H1 (cell line): Measurements from ENCODE around the gene ABHD17B. TPM values are rescaled to one million over a fixed set of nuclear protein-coding genes. Genes with fewer than 3 reads are reported as not detected.

Experiments used
- CTCF ChIA-PET: fragments of 300-600 bp; sonication (Branson Sonifier 250); formaldehyde crosslinking; loops from one replicate; lab custom pipeline; 2021; ENCODE audit not compliant: partially characterized antibody; lab: Charles Lee
- POLR2A ChIA-PET: fragments of 300-600 bp; sonication (Branson Sonifier 250); formaldehyde crosslinking; loops from one replicate; lab custom pipeline; 2021; ENCODE audit warnings: inconsistent platforms; ENCODE audit not compliant: partially characterized antibody; lab: Charles Lee
- DNase-seq, 2 experiments: peaks; one replicate each; pipeline versions ENCODE4 v3.0.0 to v3.0.0-alpha.2; 2010 to 2022; ENCODE audit warnings: low spot score in 2 of 2, low read depth in 1 of 2, mixed read lengths in 1 of 2
- FAIRE-seq: peaks from 2 replicates; lab custom pipeline; 2011; peaks lifted over from hg19 to GRCh38; lab: Jason Lieb, UNC
- H2AFZ ChIP-seq: 2 replicates; pipeline ENCODE4 v1.8.1; 2012; ENCODE audit warnings: low read length, inconsistent platforms
- H2AK5ac ChIP-seq: 2 replicates; pipeline ENCODE4 v1.6.1; 2013; ENCODE audit warnings: low read depth, low read length
- H2BK120ac ChIP-seq: replicated peaks from 2 replicates; pipeline ENCODE3; 2013; ENCODE audit warnings: low read depth, low read length, inconsistent platforms
- H2BK12ac ChIP-seq: 2 replicates; pipeline ENCODE4 v1.6.1; 2013; ENCODE audit warnings: low read depth, low read length
- H2BK15ac ChIP-seq: 2 replicates; pipeline ENCODE4 v1.6.1; 2013; ENCODE audit warnings: low read length
- H2BK20ac ChIP-seq: 2 replicates; pipeline ENCODE4 v1.6.1; 2013; ENCODE audit warnings: low read length
- H2BK5ac ChIP-seq: 2 replicates; pipeline ENCODE4 v1.6.1; 2013; ENCODE audit warnings: low read depth, low read length
- H3K14ac ChIP-seq: 2 replicates; pipeline ENCODE4 v1.6.1; 2013; ENCODE audit warnings: inconsistent platforms; ENCODE audit not compliant: insufficient read length
- H3K18ac ChIP-seq: 2 replicates; pipeline ENCODE4 v1.6.1; 2013; ENCODE audit warnings: low read length; ENCODE audit errors: extremely low read depth
- H3K23ac ChIP-seq: 2 replicates; pipeline ENCODE4 v1.6.1; 2013; ENCODE audit warnings: inconsistent platforms; ENCODE audit not compliant: insufficient read length
- H3K23me2 ChIP-seq: 2 replicates; pipeline ENCODE4 v1.6.1; 2013; ENCODE audit warnings: low read depth, low read length
- H3K27ac ChIP-seq: 2 replicates; pipeline ENCODE4 v1.6.1; 2011; ENCODE audit warnings: low read depth, low read length, inconsistent platforms
- H3K27me3 ChIP-seq, 4 experiments: replicated peaks in 1 of 4; 1 replicate in 1 of 4; 2 replicates in 3 of 4; pipeline versions ENCODE4 v1.6.1 to v1.8.1; 2011 to 2013; ENCODE audit warnings: low read length in 3 of 4, mild to moderate bottlenecking in 3 of 4, inconsistent platforms in 2 of 4, mixed read lengths in 2 of 4, moderate library complexity in 1 of 4; ENCODE audit not compliant: control insufficient read depth in 3 of 4, insufficient read depth in 3 of 4; ENCODE audit errors: extremely low read depth in 1 of 4
- H3K36me3 ChIP-seq, 4 experiments: 2 replicates each; pipeline versions ENCODE4 v1.6.1 to v1.8.1; 2011 to 2013; ENCODE audit warnings: mild to moderate bottlenecking in 4 of 4, low read length in 3 of 4, moderate library complexity in 2 of 4, control low read depth in 1 of 4, inconsistent platforms in 1 of 4; ENCODE audit not compliant: insufficient read depth in 4 of 4, control insufficient read depth in 2 of 4
- H3K4ac ChIP-seq: replicated peaks from 2 replicates; pipeline ENCODE3; 2013; ENCODE audit warnings: low read length, low read depth, mixed read lengths, inconsistent platforms; ENCODE audit not compliant: insufficient read length
- H3K4me1 ChIP-seq, 4 experiments: replicated peaks in 1 of 4; 1 replicate in 1 of 4; 2 replicates in 3 of 4; pipeline versions ENCODE4 v1.6.1 to v1.8.1; 2011 to 2013; ENCODE audit warnings: low read length in 3 of 4, inconsistent platforms in 2 of 4, mixed read lengths in 1 of 4; ENCODE audit not compliant: insufficient read depth in 4 of 4, control insufficient read depth in 3 of 4
- H3K4me2 ChIP-seq, 2 experiments: 2 replicates each; pipeline versions ENCODE4 v1.6.1 to v1.8.1; 2011 to 2013; ENCODE audit warnings: low read depth in 2 of 2, low read length in 2 of 2, control low read depth in 1 of 2, inconsistent platforms in 1 of 2, mild to moderate bottlenecking in 1 of 2; ENCODE audit not compliant: insufficient read depth in 1 of 2
- H3K4me3 ChIP-seq, 4 experiments: fragments of 200-600, 300-600 bp in 1 of 4; sonication (generic), shearing (Covaris generic), sonication (Bioruptor Twin) in 1 of 4; 2 replicates each; pipeline versions ENCODE4 v1.5.1 to v1.8.1; 2011 to 2016; ENCODE audit warnings: low read length in 4 of 4, low read depth in 3 of 4, control low read depth in 2 of 4, inconsistent platforms in 2 of 4, mild to moderate bottlenecking in 2 of 4, mixed read lengths in 1 of 4, moderate library complexity in 1 of 4; ENCODE audit not compliant: insufficient read depth in 2 of 4; ENCODE audit errors: extremely low read depth in 1 of 4
- H3K56ac ChIP-seq: replicated peaks from 2 replicates; pipeline ENCODE3; 2013; ENCODE audit warnings: low read depth, mild to moderate bottlenecking, mixed read lengths, low read length, inconsistent platforms; ENCODE audit not compliant: insufficient read length
- H3K79me1 ChIP-seq: 2 replicates; pipeline ENCODE4 v1.6.1; 2013; ENCODE audit warnings: low read depth, low read length, control low read depth
- H3K79me2 ChIP-seq, 2 experiments: 2 replicates each; pipeline versions ENCODE4 v1.6.1 to v1.8.1; 2012 to 2013; ENCODE audit warnings: low read length in 2 of 2, mild to moderate bottlenecking in 2 of 2, inconsistent platforms in 1 of 2; ENCODE audit not compliant: insufficient read depth in 2 of 2, control insufficient read depth in 1 of 2
- H3K9ac ChIP-seq, 4 experiments: replicated peaks in 1 of 4; 1 replicate in 1 of 4; 2 replicates in 3 of 4; pipeline versions ENCODE4 v1.6.1 to v1.8.1; 2011 to 2013; ENCODE audit warnings: low read depth in 3 of 4, low read length in 3 of 4, control low read depth in 2 of 4, mild to moderate bottlenecking in 2 of 4, moderate library complexity in 2 of 4, inconsistent platforms in 1 of 4; ENCODE audit errors: extremely low read depth in 1 of 4
- H3K9me3 ChIP-seq, 2 experiments: 2 replicates each; pipeline versions ENCODE4 v1.6.1 to v1.8.1; 2012 to 2013; ENCODE audit warnings: mild to moderate bottlenecking in 2 of 2, moderate library complexity in 2 of 2, control low read depth in 1 of 2, inconsistent platforms in 1 of 2, low read depth in 1 of 2, low read length in 1 of 2, mixed read lengths in 1 of 2; ENCODE audit not compliant: insufficient read depth in 2 of 2
- H4K20me1 ChIP-seq, 2 experiments: replicated peaks in 1 of 2; 2 replicates each; pipeline versions ENCODE3 to v1.8.1; 2011 to 2013; ENCODE audit warnings: inconsistent platforms in 2 of 2, low read length in 2 of 2, mild to moderate bottlenecking in 1 of 2; ENCODE audit not compliant: insufficient read depth in 2 of 2, control insufficient read depth in 1 of 2
- H4K5ac ChIP-seq: 2 replicates; pipeline ENCODE4 v1.6.1; 2013; ENCODE audit warnings: low read length, low read depth, mixed read lengths, inconsistent platforms; ENCODE audit not compliant: insufficient read length
- H4K8ac ChIP-seq: 2 replicates; pipeline ENCODE4 v1.8.0; 2013; ENCODE audit warnings: mild to moderate bottlenecking, moderate library complexity, low read length, inconsistent platforms; ENCODE audit not compliant: insufficient read depth; ENCODE audit errors: extremely low read depth
- H4K91ac ChIP-seq: replicated peaks from 2 replicates; pipeline ENCODE3; 2013; ENCODE audit warnings: low read length, mixed read lengths, inconsistent platforms; ENCODE audit not compliant: insufficient read length
- ATF2 ChIP-seq: IDR thresholded peaks from 2 replicates; pipeline ENCODE4 v1.6.1; 2012; ENCODE audit warnings: low read length, inconsistent platforms
- BACH1 ChIP-seq: IDR thresholded peaks from 2 replicates; pipeline ENCODE4 v1.6.1; 2012; ENCODE audit warnings: low read length, improper control_type of control experiment
- BCL11A ChIP-seq, 2 experiments: IDR thresholded peaks; one replicate each; pipeline ENCODE4 v1.6.1; 2011; ENCODE audit warnings: low read depth in 2 of 2, low read length in 2 of 2, mild to moderate bottlenecking in 2 of 2
- EGR1 ChIP-seq: IDR thresholded peaks from 2 replicates; pipeline ENCODE4 v1.6.1; 2011; ENCODE audit warnings: low read depth, low read length, borderline replicate concordance
- HDAC6 ChIP-seq: IDR thresholded peaks from one replicate; pipeline ENCODE4 v1.7.1; 2012; ENCODE audit warnings: low read depth, mild to moderate bottlenecking, inconsistent platforms, low read length, moderate library complexity
- POLR2A ChIP-seq, 2 experiments: IDR thresholded peaks; 1 replicate in 1 of 2; 2 replicates in 1 of 2; pipeline ENCODE4 v1.6.1; 2011; ENCODE audit warnings: low read depth in 2 of 2, low read length in 2 of 2, mild to moderate bottlenecking in 2 of 2; ENCODE audit errors: control extremely low read depth in 1 of 2
- POLR2AphosphoS5 ChIP-seq: IDR thresholded peaks from 2 replicates; pipeline ENCODE4 v1.6.1; 2011; ENCODE audit warnings: low read depth, low read length
- POU5F1 ChIP-seq: IDR thresholded peaks from 2 replicates; pipeline ENCODE4 v1.6.1; 2011; ENCODE audit warnings: low read depth, mild to moderate bottlenecking, low read length, moderate library complexity
- RBBP5 ChIP-seq: IDR thresholded peaks from 2 replicates; pipeline ENCODE4 v1.7.1; 2012; ENCODE audit warnings: low read depth, mild to moderate bottlenecking, inconsistent platforms, low read length, moderate library complexity, borderline replicate concordance
- RFX5 ChIP-seq: IDR thresholded peaks from 2 replicates; pipeline ENCODE4 v1.6.1; 2011; ENCODE audit warnings: low read depth, low read length, improper control_type of control experiment, borderline replicate concordance
- SIRT6 ChIP-seq: IDR thresholded peaks from one replicate; pipeline ENCODE4 v1.7.1; 2012; ENCODE audit warnings: low read length, inconsistent platforms
- SIX5 ChIP-seq: IDR thresholded peaks from 2 replicates; pipeline ENCODE4 v1.6.1; 2011; ENCODE audit warnings: mild to moderate bottlenecking, low read depth, low read length
- TAF1 ChIP-seq: IDR thresholded peaks from 2 replicates; pipeline ENCODE4 v1.6.1; 2011; ENCODE audit warnings: mild to moderate bottlenecking, low read depth, low read length
- TAF7 ChIP-seq: optimal IDR thresholded peaks from 2 replicates; pipeline ENCODE3; 2011; ENCODE audit warnings: low read depth, mild to moderate bottlenecking, inconsistent platforms, low read length, moderate library complexity, borderline replicate concordance
- polyA plus RNA-seq, 7 experiments: library from polyadenylated mRNA; depleted of rRNA in 3 of 7; stranded (reverse) in 5 of 7; unstranded in 2 of 7; fragments of >200 nt in 5 of 7; fragments of 200-250 nt in 2 of 7; gene quantifications; 1 replicate in 5 of 7; 2 replicates in 1 of 7; 4 replicates in 1 of 7; pipeline versions ENCODE4 v1.2.1 to v1.2.3, GENCODE V29; 2011 to 2013; ENCODE audit warnings: missing spikeins in 2 of 7, mixed read lengths in 2 of 7
- total RNA-seq: library from RNA; stranded (reverse); fragmentation: NEBNext Ultra II Directional; extraction: Animal tissue kit (Norgen Biotek cat#: 25700); gene quantifications from 2 replicates; pipeline ENCODE4 v1.2.1, GENCODE V29; 2021
- TF ChIP-seq, protein P1 (sequence below): IDR thresholded peaks from 2 replicates; pipeline ENCODE4 v1.6.1; 2012; ENCODE audit warnings: inconsistent platforms

The ABHD17B gene
- total and polyA plus RNA-seq, 2 of the 8 experiments (the other 6 are each of a cell fraction or from before 2014, with no cell fraction given): 37.2 to 60.8 TPM

DNA sequence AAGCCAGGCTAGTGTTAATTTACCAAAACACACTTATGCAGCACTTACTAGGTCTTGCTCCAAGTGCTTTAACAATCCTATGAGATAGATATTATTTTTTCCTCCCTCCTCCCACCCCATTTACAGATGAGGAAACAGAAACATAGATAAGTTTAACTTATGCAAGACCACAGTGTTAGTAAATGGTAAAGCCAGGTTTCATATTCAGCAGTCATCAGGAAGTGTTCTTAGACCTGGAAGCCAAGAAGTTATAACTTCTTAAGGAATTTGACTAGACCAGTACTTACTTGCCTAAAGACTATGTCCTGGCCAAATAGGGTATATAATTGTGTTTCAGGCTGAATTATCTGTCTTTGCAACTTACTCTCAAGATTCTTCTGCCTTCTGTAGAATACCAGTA, 15.9 kb downstream of the ABHD17B start:
- peaks cover 3% of the 10 kb centered on the region; the same call in 1 of the 2 replicates for H3K79me1 ChIP-seq
- no peak overlapping the region for H3K23ac ChIP-seq
- no peak overlapping the region for H3K4ac ChIP-seq
- peaks cover 0 to 4% (median 1%) of the 10 kb centered on the region in 4 experiments; a peak in 4 of 7 replicates for H3K4me1 ChIP-seq
- H3K27me3 ChIP-seq: no peaks in the 10 kb centered on the region
- ChIA-PET POLR2A (interaction anchor here (0.9 to 3.3 kb wide), 2 partner anchors 11 to 16 kb away, joined by 5 to 13 read pairs; partner anchors contain the start of genes ABHD17B and C9orf85), CTCF (interaction anchor here (1.8 kb wide), 1 partner anchor 10 kb away, joined by 6 read pairs; no protein-coding TSS in a partner anchor)
- H3K23me2 ChIP-seq: no peaks in the 10 kb centered on the region
- no peak overlapping the region for H4K91ac ChIP-seq
- H3K36me3 ChIP-seq: no peaks in the 10 kb centered on the region
- peaks cover 14 to 20% of the 10 kb centered on the region in 2 experiments for H4K20me1 ChIP-seq
- H3K56ac ChIP-seq: no peak overlapping the region
- no peak overlapping the region for H3K27ac ChIP-seq
- no peak overlapping the region for H2AK5ac ChIP-seq
- no peak overlapping the region for H4K8ac ChIP-seq
- H2BK5ac ChIP-seq: no peak overlapping the region
- no peak overlapping the region for H3K9ac ChIP-seq
- H3K4me2 ChIP-seq: no peak overlapping the region
- H3K18ac ChIP-seq: no peak overlapping the region
- no peak overlapping the region for H2BK20ac ChIP-seq
- no peak overlapping the region for H2BK120ac ChIP-seq
- H4K5ac ChIP-seq: no peak overlapping the region
- H2BK15ac ChIP-seq: no peak overlapping the region
- DNase-seq (no peak), FAIRE-seq (no peak)
- no peak overlapping the region for H3K4me3 ChIP-seq
- no peak overlapping the region for H2AFZ ChIP-seq
- no peaks in the 10 kb centered on the region for H3K9me3 ChIP-seq
- H3K79me2 ChIP-seq: peaks cover 35 to 99% of the 10 kb centered on the region in 2 experiments
- H3K14ac ChIP-seq: no peak overlapping the region
- H2BK12ac ChIP-seq: no peak overlapping the region
- no peak for TF ChIP-seq POLR2AphosphoS5
- TF ChIP-seq BCL11A (IDR thresholded peaks at IDR 0.05; ENCODE audit: low read depth in 2 of 2, low read length in 2 of 2): no peak
- TF ChIP-seq TAF1: no peak
- TF ChIP-seq POLR2A (IDR thresholded peaks at IDR 0.05; ENCODE audit: control extremely low read depth in 1 of 2, low read depth in 2 of 2, low read length in 2 of 2): no peak
- TF ChIP-seq SIRT6: no peak
- TF ChIP-seq TAF7: no peak
- TF ChIP-seq BACH1: no peak
- no peak for TF ChIP-seq RBBP5
- no peak for TF ChIP-seq HDAC6
- TF ChIP-seq EGR1: no peak
- TF ChIP-seq POU5F1: no peak
- TF ChIP-seq RFX5: no peak
- no peak for TF ChIP-seq ATF2
- no peak for TF ChIP-seq SIX5
- TF ChIP-seq, protein P1, sequence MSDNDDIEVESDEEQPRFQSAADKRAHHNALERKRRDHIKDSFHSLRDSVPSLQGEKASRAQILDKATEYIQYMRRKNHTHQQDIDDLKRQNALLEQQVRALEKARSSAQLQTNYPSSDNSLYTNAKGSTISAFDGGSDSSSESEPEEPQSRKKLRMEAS: no peak
